Measurements from ENCODE around the gene METTL1. TPM values are rescaled to one million over a fixed set of nuclear protein-coding genes. Genes with fewer than 3 reads are reported as not detected.

Gene METTL1
- total RNA-seq, 1 donor from 2014 or later, result 20.2 TPM

GRCh38 chr12:57736741-57737466 lies 35.0 kb downstream of the METTL1 start:
- no peak for ATAC-seq

GRCh38 chr12:57735952-57736740 lies 35.8 kb downstream of the METTL1 start:
- ATAC-seq, result no peak

- no peak for ATAC-seq
Observed at GRCh38 chr12:57735198-57735855, 36.6 kb downstream of the METTL1 start.

GRCh38 chr12:57734591-57734990 lies 37.3 kb downstream of the METTL1 start:
- no peak for ATAC-seq

GRCh38 chr12:57733928-57734327 lies 38.0 kb downstream of the METTL1 start:
- no peak for ATAC-seq

- no peak for ATAC-seq
Observed at GRCh38 chr12:57732726-57733593, 38.9 kb downstream of the METTL1 start.

GRCh38 chr12:57732270-57732669 lies 39.6 kb downstream of the METTL1 start:
- no peak for ATAC-seq

GRCh38 chr12:57731411-57732080 lies 40.4 kb downstream of the METTL1 start:
- no peak for ATAC-seq

GRCh38 chr12:57730336-57731067 lies 41.4 kb downstream of the METTL1 start:
- no peak for ATAC-seq

GRCh38 chr12:57729321-57729844 lies 42.5 kb downstream of the METTL1 start:
- ATAC-seq, result no peak

GRCh38 chr12:57727758-57728395 lies 44.0 kb downstream of the METTL1 start:
- ATAC-seq, result no peak

GRCh38 chr12:57726884-57727757 lies 44.8 kb downstream of the METTL1 start:
- peak; percentile 27 for ATAC-seq

- peak; percentile 86 for ATAC-seq
Observed at GRCh38 chr12:57726151-57726883, 45.6 kb downstream of the METTL1 start.

GRCh38 chr12:57725851-57726150 lies 46.1 kb downstream of the METTL1 start:
- ATAC-seq, result no peak

GRCh38 chr12:57724936-57725740 lies 46.8 kb downstream of the METTL1 start:
- ATAC-seq, result no peak

- no peak for ATAC-seq
Observed at GRCh38 chr12:57724003-57724935, 47.6 kb downstream of the METTL1 start.

- no peak for ATAC-seq
Observed at GRCh38 chr12:57723630-57723962, 48.3 kb downstream of the METTL1 start.
